Panc1 (cell line): Measurements from ENCODE around the gene GKN1. TPM values are rescaled to one million over a fixed set of nuclear protein-coding genes. Genes with fewer than 3 reads are reported as not detected.

Experiments used
- ATAC-seq: fragments of 200-7000 bp; cut with Tn5 transposase; 2 replicates; pipeline ENCODE4 v1.9.1; 2020; ENCODE audit warnings: mild to moderate bottlenecking, moderate library complexity
- BruUV-seq: library from RNA; stranded (reverse); fragments of 400-500 nt; replicated peaks from 2 replicates; lab custom pipeline; 2021; lab: Mats Ljungman, UMichigan
- CTCF ChIA-PET: fragments of 300-600 bp; sonication (Branson Sonifier 250); formaldehyde crosslinking; loops from one replicate; lab custom pipeline; 2022; ENCODE audit warnings: antibody characterized with exemption; lab: Charles Lee
- POLR2A ChIA-PET: fragments of 300-600 bp; sonication (Branson Sonifier 250); formaldehyde crosslinking; loops from one replicate; lab custom pipeline; 2022; ENCODE audit warnings: antibody characterized with exemption; lab: Charles Lee
- DNase-seq: peaks from one replicate; pipeline ENCODE4 v3.0.0-alpha.2; 2010; ENCODE audit warnings: low read depth, low spot score
- H3K27ac ChIP-seq: 2 replicates; pipeline ENCODE4 v1.5.1; 2011; ENCODE audit warnings: mild to moderate bottlenecking, low read length, inconsistent platforms
- H3K27me3 ChIP-seq: fragments of 200-500 bp; sonication (Bioruptor generic); 2 replicates; pipeline ENCODE4 v1.6.0; 2014; ENCODE audit warnings: low read length, inconsistent platforms; ENCODE audit not compliant: control insufficient read depth, insufficient read depth
- H3K36me3 ChIP-seq: fragments of 200-500 bp; sonication (Bioruptor generic); 2 replicates; pipeline ENCODE4 v1.5.1; 2014; ENCODE audit warnings: inconsistent platforms, mild to moderate bottlenecking, low read length, moderate library complexity; ENCODE audit not compliant: control insufficient read depth, insufficient read depth
- H3K4me1 ChIP-seq: 2 replicates; pipeline ENCODE4 v1.5.1; 2011; ENCODE audit warnings: inconsistent platforms, mild to moderate bottlenecking, low read length, moderate library complexity; ENCODE audit not compliant: control insufficient read depth, insufficient read depth
- H3K4me3 ChIP-seq, 2 experiments: 2 replicates each; pipeline ENCODE4 v1.5.1; 2011 to 2012; ENCODE audit warnings: low read depth in 2 of 2, low read length in 2 of 2, mild to moderate bottlenecking in 2 of 2, inconsistent platforms in 1 of 2, moderate library complexity in 1 of 2
- H3K9me3 ChIP-seq: fragments of 200-500 bp; sonication (Bioruptor generic); 2 replicates; pipeline ENCODE4 v1.5.1; 2014; ENCODE audit warnings: low read depth, mild to moderate bottlenecking, inconsistent platforms, low read length, moderate library complexity; ENCODE audit not compliant: control insufficient read depth, insufficient read depth
- POLR2AphosphoS5 ChIP-seq: IDR thresholded peaks from 2 replicates; pipeline ENCODE4 v1.6.1; 2012; ENCODE audit warnings: mild to moderate bottlenecking, low read depth, low read length, moderate library complexity
- SIN3A ChIP-seq: IDR thresholded peaks from 2 replicates; pipeline ENCODE4 v1.6.1; 2012; ENCODE audit warnings: low read depth, mild to moderate bottlenecking, low read length, moderate library complexity, borderline replicate concordance; ENCODE audit not compliant: insufficient read depth
- TCF7L2 ChIP-seq: IDR thresholded peaks from 2 replicates; pipeline ENCODE4 v1.6.1; 2011; ENCODE audit warnings: mild to moderate bottlenecking, low read depth, low read length, inconsistent platforms
- in situ Hi-C: cut with HindIII; loops from 2 replicates; pipeline ENCODE4 v1.10.0; 2016; ENCODE audit warnings: low sequenced_read_pairs, low pct_unique_long_range_greater_than_20kb
- intact Hi-C: fragments of 100-400 bp; cut with micrococcal nuclease; formaldehyde crosslinking; loops from one replicate; pipeline ENCODE4 v1.10.0; 2022; ENCODE audit not compliant: unreplicated experiment
- total RNA-seq: library from RNA; stranded (reverse); gene quantifications from one replicate; pipeline ENCODE4 v1.2.1, GENCODE V29; 2021; ENCODE audit not compliant: unreplicated experiment
- TF ChIP-seq, protein P1 (sequence below), 2 experiments: IDR thresholded peaks; 2 replicates each; pipeline ENCODE4 v1.6.1; 2011 to 2012; ENCODE audit warnings: low read depth in 2 of 2, control low read depth in 1 of 2, low read length in 1 of 2, mild to moderate bottlenecking in 1 of 2, moderate library complexity in 1 of 2; ENCODE audit not compliant: insufficient read depth in 1 of 2
- TF ChIP-seq, protein P2 (sequence below): fragments of 450-650 bp; IDR thresholded peaks from 2 replicates; pipeline ENCODE4 v1.5.1; 2017; ENCODE audit warnings: mild to moderate bottlenecking

GKN1 gene
- total RNA-seq, 1 experiment from 2014 or later, result not detected

DNA sequence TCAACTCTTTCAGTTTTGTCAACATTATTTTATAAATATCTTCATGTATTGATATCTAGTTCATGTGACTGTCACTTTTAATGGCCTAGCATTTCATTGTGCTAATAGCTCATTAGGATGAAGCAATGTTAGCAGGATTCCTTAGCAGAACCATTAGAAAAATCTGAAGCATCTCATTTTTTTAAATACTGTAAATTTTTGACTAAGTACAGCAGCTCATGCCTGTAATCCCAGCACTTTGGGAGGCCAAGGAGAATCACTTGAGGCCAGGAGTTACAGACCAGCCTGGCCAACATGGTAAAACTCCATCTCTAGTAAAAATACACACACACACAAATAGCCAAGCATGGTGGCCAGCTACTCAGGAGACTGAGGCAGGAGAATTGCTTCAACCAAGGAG, 23.0 kb downstream of the GKN1 start:
- Histone ChIP-seq H3K27me3 (no peaks in the 10 kb centered on the region), H3K27ac (no peak overlapping the region), H3K9me3 (no peaks in the 10 kb centered on the region), H3K4me3 (no peak overlapping the region), H3K36me3 (no peaks in the 10 kb centered on the region), H3K4me1 (no peaks in the 10 kb centered on the region)
- TF ChIP-seq, protein P1, sequence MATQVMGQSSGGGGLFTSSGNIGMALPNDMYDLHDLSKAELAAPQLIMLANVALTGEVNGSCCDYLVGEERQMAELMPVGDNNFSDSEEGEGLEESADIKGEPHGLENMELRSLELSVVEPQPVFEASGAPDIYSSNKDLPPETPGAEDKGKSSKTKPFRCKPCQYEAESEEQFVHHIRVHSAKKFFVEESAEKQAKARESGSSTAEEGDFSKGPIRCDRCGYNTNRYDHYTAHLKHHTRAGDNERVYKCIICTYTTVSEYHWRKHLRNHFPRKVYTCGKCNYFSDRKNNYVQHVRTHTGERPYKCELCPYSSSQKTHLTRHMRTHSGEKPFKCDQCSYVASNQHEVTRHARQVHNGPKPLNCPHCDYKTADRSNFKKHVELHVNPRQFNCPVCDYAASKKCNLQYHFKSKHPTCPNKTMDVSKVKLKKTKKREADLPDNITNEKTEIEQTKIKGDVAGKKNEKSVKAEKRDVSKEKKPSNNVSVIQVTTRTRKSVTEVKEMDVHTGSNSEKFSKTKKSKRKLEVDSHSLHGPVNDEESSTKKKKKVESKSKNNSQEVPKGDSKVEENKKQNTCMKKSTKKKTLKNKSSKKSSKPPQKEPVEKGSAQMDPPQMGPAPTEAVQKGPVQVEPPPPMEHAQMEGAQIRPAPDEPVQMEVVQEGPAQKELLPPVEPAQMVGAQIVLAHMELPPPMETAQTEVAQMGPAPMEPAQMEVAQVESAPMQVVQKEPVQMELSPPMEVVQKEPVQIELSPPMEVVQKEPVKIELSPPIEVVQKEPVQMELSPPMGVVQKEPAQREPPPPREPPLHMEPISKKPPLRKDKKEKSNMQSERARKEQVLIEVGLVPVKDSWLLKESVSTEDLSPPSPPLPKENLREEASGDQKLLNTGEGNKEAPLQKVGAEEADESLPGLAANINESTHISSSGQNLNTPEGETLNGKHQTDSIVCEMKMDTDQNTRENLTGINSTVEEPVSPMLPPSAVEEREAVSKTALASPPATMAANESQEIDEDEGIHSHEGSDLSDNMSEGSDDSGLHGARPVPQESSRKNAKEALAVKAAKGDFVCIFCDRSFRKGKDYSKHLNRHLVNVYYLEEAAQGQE (IDR thresholded peaks at IDR 0.05; ENCODE audit: insufficient read depth in 1 of 2, low read depth in 2 of 2, low read length in 1 of 2), result no peak
- no peak for TF ChIP-seq POLR2AphosphoS5
- no peak for TF ChIP-seq TCF7L2
- TF ChIP-seq, protein P2, sequence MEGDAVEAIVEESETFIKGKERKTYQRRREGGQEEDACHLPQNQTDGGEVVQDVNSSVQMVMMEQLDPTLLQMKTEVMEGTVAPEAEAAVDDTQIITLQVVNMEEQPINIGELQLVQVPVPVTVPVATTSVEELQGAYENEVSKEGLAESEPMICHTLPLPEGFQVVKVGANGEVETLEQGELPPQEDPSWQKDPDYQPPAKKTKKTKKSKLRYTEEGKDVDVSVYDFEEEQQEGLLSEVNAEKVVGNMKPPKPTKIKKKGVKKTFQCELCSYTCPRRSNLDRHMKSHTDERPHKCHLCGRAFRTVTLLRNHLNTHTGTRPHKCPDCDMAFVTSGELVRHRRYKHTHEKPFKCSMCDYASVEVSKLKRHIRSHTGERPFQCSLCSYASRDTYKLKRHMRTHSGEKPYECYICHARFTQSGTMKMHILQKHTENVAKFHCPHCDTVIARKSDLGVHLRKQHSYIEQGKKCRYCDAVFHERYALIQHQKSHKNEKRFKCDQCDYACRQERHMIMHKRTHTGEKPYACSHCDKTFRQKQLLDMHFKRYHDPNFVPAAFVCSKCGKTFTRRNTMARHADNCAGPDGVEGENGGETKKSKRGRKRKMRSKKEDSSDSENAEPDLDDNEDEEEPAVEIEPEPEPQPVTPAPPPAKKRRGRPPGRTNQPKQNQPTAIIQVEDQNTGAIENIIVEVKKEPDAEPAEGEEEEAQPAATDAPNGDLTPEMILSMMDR, result no peak
- no peak for TF ChIP-seq SIN3A
- ChIA-PET CTCF (no interaction called here), POLR2A (no interaction called here)
- BruUV-seq, result no TSS peak
- DNase-seq (no peak), ATAC-seq (no peak)
- in situ Hi-C loops, result no loop called here
- intact Hi-C loops, result no loop called here

DNA sequence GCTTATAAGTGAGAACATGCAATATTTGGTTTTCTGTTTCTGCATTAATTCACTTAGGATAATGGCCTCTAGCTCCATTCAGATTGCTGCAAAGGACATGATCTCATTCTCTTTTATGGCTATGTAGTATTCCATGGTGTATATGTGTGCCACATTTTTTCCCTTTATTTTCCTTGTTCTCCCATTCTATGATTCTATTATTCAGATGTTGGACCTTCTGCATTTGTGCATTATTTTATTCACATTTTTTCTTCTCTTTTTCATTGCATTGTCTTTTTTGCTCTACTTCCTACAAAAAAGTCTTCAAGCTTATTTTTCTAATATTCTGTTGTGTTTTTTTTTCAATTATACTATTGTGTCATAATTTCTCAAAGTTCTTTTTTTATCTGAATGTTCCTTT, 27.4 kb downstream of the GKN1 start:
- H3K4me3 ChIP-seq, result no peak overlapping the region
- ChIA-PET CTCF (interaction anchor here (0.5 kb wide), 1 partner anchor 439 kb away, joined by 5 read pairs; no protein-coding TSS in a partner anchor), POLR2A (no interaction called here)
- H3K9me3 ChIP-seq, result no peaks in the 10 kb centered on the region
- TF ChIP-seq SIN3A (no peak), TCF7L2 (no peak), POLR2AphosphoS5 (no peak)
- TF ChIP-seq, protein P2, result no peak
- TF ChIP-seq, protein P1 (IDR thresholded peaks at IDR 0.05; ENCODE audit: insufficient read depth in 1 of 2, low read depth in 2 of 2, low read length in 1 of 2), result no peak
- intact Hi-C loops, result no loop called here
- ATAC-seq (no peak), DNase-seq (no peak)
- H3K36me3 ChIP-seq, result no peaks in the 10 kb centered on the region
- H3K27ac ChIP-seq, result no peak overlapping the region
- H3K27me3 ChIP-seq, result no peaks in the 10 kb centered on the region
- in situ Hi-C loops, result no loop called here
- no TSS peak for BruUV-seq
- H3K4me1 ChIP-seq, result no peaks in the 10 kb centered on the region
